RWPE2 (cell line): ENCODE data around the gene SEPTIN5.

Experiments
- ATAC-seq: fragments of 200-7000 bp; cut with Tn5 transposase; 3 replicates; pipeline ENCODE4 v1.9.1; 2021; ENCODE audit warnings: low read depth
- DNase-seq: peaks from one replicate; pipeline ENCODE4 v3.0.0-alpha.2; 2020; ENCODE audit warnings: low spot score
- H3K27ac ChIP-seq: fragments of 450-650 bp; 2 replicates; pipeline ENCODE4 v1.5.1; 2017; ENCODE audit warnings: mild to moderate bottlenecking; ENCODE audit not compliant: poor library complexity, severe bottlenecking
- H3K27me3 ChIP-seq: fragments of 250-450 bp; sonication (Bioruptor Pico); 2 replicates; pipeline ENCODE4 v1.5.1; 2021; ENCODE audit warnings: mild to moderate bottlenecking, moderate library complexity; ENCODE audit not compliant: insufficient read depth, poor library complexity, severe bottlenecking
- H3K36me3 ChIP-seq: fragments of 250-450 bp; sonication (Bioruptor Pico); 2 replicates; pipeline ENCODE4 v1.5.1; 2020; ENCODE audit warnings: low read depth, mild to moderate bottlenecking, moderate library complexity
- H3K4me1 ChIP-seq: fragments of 250-450 bp; sonication (Bioruptor Pico); 2 replicates; pipeline ENCODE4 v1.5.1; 2021; ENCODE audit warnings: mild to moderate bottlenecking, moderate library complexity; ENCODE audit not compliant: insufficient read depth, poor library complexity, severe bottlenecking
- H3K4me3 ChIP-seq: fragments of 250-450 bp; sonication (Bioruptor Pico); 2 replicates; pipeline ENCODE4 v1.5.1; 2021; ENCODE audit warnings: mild to moderate bottlenecking, moderate library complexity; ENCODE audit not compliant: severe bottlenecking
- H3K9me3 ChIP-seq: fragments of 250-450 bp; sonication (Bioruptor Pico); 2 replicates; pipeline ENCODE4 v1.5.1; 2021; ENCODE audit warnings: mild to moderate bottlenecking, moderate library complexity; ENCODE audit not compliant: severe bottlenecking
- TF ChIP-seq, protein P1 (sequence below): fragments of 450-650 bp; IDR thresholded peaks from one replicate; pipeline ENCODE4 v1.5.1; 2017; ENCODE audit warnings: mild to moderate bottlenecking, moderate library complexity; ENCODE audit not compliant: poor library complexity, severe bottlenecking

Gene SEPTIN5

DNA sequence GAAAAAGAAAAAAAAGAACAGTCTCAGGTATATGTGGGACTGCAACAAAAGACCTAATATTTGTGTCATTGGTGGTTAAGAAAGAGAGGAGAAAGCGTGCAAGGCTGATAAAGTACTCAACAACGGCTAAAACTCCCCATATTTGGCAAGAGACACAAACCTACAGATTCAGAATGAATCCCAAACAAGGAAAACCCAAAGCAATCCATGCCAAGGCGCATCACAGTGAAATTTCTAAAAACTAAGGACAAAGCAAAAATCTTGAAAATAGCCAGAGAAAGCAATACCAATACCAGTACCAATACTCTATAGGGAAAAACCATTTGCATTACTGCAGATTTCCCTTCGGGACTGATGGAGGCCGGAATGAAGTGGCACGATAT lies 32.4 kb upstream of the SEPTIN5 start:
- Histone ChIP-seq H3K4me1 (no peaks in the 10 kb centered on the region), H3K9me3 (peaks cover 5% of the 10 kb centered on the region), H3K36me3 (no peaks in the 10 kb centered on the region), H3K27me3 (no peaks in the 10 kb centered on the region), H3K27ac (no peak overlapping the region), H3K4me3 (no peak overlapping the region)
- no peak for DNase-seq
- TF ChIP-seq, protein P1, sequence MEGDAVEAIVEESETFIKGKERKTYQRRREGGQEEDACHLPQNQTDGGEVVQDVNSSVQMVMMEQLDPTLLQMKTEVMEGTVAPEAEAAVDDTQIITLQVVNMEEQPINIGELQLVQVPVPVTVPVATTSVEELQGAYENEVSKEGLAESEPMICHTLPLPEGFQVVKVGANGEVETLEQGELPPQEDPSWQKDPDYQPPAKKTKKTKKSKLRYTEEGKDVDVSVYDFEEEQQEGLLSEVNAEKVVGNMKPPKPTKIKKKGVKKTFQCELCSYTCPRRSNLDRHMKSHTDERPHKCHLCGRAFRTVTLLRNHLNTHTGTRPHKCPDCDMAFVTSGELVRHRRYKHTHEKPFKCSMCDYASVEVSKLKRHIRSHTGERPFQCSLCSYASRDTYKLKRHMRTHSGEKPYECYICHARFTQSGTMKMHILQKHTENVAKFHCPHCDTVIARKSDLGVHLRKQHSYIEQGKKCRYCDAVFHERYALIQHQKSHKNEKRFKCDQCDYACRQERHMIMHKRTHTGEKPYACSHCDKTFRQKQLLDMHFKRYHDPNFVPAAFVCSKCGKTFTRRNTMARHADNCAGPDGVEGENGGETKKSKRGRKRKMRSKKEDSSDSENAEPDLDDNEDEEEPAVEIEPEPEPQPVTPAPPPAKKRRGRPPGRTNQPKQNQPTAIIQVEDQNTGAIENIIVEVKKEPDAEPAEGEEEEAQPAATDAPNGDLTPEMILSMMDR, result no peak
- no peak for ATAC-seq

DNA sequence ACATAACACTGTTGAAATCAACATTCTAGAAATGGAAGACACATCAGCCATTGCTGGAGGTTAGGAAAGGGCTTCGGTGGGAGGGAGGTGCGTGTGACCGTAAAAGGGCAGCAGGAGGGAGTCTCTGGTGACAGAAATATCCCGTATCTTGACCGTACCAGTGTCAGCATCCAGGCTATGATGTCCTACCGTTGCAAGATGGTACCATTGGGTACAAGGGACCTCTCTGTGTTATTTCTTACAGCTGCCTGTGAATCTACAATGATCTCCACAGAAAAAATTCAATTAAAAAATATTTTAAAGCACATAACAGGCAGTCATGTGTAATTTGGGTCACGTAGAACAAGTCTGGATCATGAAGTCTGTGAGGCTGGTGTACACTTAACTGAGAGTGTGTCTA lies 27.4 kb upstream of the SEPTIN5 start:
- H3K27me3 ChIP-seq, result no peaks in the 10 kb centered on the region
- peaks cover 2% of the 10 kb centered on the region for H3K9me3 ChIP-seq
- H3K4me1 ChIP-seq, result peaks cover 5% of the 10 kb centered on the region
- H3K27ac ChIP-seq, result no peak overlapping the region
- H3K36me3 ChIP-seq, result no peaks in the 10 kb centered on the region
- ATAC-seq (no peak), DNase-seq (no peak)
- TF ChIP-seq, protein P1, result no peak
- H3K4me3 ChIP-seq, result no peak overlapping the region

DNA sequence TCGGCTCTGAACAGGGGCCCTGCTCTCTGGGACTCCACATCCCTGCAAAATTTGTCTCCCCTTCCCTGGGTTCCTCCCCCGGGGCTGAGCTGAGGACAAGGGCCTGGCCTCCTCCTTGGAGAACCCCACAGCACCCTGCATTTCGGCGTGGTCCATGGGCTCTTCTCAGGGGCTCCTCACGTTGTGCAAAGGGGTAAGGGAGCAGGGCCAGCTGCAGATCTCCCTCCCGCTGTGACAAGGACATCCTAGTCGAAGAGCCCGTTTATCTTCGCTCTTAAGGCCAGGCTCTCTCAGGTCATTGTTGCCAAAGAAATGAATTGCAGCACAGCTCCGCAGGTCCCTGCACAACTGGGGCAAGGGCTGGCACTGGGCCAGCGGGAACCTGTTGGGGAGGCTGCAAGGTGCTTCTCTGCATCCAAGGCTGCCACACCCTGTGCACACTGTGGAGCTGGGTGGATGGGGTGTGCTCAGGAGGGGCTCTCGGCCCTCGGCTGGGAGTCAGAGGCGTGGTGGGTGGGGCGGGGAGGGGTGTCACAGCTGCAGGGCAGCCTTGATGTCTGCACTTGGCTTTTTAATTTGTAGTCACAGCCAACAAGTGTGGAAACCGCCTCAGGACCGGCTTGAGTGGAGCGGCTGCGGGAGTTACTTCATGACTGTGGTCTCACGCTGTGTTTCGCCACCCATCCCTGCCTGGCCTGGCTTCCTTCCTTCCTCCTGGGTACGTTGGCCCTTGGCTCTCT lies 26.6 kb upstream of the SEPTIN5 start:
- peaks cover 8% of the 10 kb centered on the region for H3K4me1 ChIP-seq
- H3K27ac ChIP-seq, result no peak overlapping the region
- H3K9me3 ChIP-seq, result peaks cover 2% of the 10 kb centered on the region
- peak; percentile 43; the same call in 1 of the 3 replicates for ATAC-seq
- TF ChIP-seq, protein P1, result no peak
- no peaks in the 10 kb centered on the region for H3K36me3 ChIP-seq
- no peak for DNase-seq
- H3K4me3 ChIP-seq, result no peak overlapping the region
- no peaks in the 10 kb centered on the region for H3K27me3 ChIP-seq

DNA sequence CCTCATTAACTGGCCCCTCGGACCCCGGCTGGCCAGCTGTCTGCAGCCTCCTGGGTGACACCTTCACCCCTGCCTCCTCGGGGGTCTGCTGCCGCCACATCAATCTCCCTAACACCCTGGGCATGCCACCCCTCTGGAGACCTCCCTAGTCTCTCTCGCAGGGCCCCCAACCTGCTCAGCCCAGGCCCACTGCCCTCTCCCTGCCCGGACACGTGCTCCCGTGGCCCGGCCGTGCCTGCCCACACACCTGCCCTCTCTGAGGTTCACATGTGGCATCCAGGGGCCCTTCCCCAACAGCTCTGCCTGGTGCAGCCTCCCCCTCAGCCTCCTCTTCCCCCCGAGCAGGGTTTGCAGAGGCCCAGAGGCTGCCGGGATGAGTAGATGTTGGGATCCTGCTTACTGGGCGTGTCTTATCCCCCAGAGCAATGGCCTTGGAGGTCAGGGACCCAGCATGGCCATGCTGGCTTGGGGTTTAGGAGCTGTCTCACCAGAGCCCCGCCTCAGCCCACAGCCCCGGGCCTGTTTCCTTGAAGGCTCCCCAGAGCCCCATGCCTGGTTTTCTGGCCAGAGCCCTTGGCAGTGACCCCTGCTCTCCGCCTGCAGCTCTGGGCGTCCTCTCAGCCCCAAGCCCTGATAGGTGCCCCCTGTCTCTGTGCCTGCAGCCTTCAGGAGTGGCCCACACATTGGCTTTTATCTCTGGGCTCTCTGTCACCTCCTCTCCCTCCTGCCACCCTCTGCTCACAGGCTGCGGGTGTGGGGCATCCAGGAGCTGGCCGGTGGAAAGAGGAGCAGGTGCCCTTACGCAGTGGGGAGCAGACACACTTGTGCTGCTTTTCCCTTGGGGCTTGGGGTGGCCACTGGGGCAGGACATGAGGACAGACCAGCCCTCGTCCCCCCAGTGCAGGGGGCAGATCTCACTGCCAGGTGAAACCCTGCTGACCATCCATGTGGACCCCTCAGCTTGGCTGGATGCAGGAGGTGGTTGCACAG lies 25.7 kb upstream of the SEPTIN5 start:
- TF ChIP-seq, protein P1, result no peak
- Histone ChIP-seq H3K36me3 (no peaks in the 10 kb centered on the region), H3K4me3 (no peak overlapping the region), H3K4me1 (peaks cover 8% of the 10 kb centered on the region), H3K27ac (no peak overlapping the region), H3K9me3 (peaks cover 2% of the 10 kb centered on the region), H3K27me3 (no peaks in the 10 kb centered on the region)
- no peak for ATAC-seq
- DNase-seq, result no peak
